Coronary artery (tissue), 2 donors: ENCODE measurements around the gene PBX4.

Source experiments
- DNase-seq: peaks from one replicate; pipeline ENCODE4 v3.0.0-alpha.2; 2017; ENCODE audit warnings: low spot score
- H3K27ac ChIP-seq, 2 donors: fragments of 200-600 bp; sonication (generic); one replicate each; pipeline ENCODE4 v1.5.1; 2016 to 2019
- H3K4me3 ChIP-seq: fragments of 200-600 bp; sonication (generic); 2 replicates; pipeline ENCODE4 v1.5.1; 2016; ENCODE audit warnings: mild to moderate bottlenecking, moderate library complexity
- TF ChIP-seq, protein P1 (sequence below): fragments of 200-600 bp; sonication (generic); IDR thresholded peaks from one replicate; pipeline ENCODE4 v1.5.1; 2019; ENCODE audit warnings: antibody characterized with exemption

PBX4 gene

DNA sequence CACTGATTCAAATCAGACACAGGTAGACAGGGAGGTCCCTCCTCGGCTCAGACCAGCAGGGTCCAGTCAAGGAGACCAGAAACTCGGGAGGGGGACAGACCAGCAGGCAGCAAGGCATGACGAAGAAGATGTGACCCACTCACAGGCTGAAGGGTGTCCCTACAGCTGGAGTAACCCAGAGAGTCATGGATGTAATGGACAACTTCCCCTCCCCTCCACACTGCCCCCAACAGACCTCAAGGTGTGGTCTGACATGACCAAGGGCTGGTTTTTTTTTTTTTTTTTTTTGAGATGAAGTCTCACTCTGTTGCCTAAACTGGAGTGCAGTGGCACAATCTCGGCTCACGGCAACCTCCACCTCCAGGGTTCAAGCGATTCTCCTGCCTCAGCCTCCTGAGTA is 34.1 kb downstream of the PBX4 start:
- no peak for DNase-seq
- H3K27ac ChIP-seq = no peak overlapping the region
- no peak overlapping the region for H3K4me3 ChIP-seq
- TF ChIP-seq, protein P1, sequence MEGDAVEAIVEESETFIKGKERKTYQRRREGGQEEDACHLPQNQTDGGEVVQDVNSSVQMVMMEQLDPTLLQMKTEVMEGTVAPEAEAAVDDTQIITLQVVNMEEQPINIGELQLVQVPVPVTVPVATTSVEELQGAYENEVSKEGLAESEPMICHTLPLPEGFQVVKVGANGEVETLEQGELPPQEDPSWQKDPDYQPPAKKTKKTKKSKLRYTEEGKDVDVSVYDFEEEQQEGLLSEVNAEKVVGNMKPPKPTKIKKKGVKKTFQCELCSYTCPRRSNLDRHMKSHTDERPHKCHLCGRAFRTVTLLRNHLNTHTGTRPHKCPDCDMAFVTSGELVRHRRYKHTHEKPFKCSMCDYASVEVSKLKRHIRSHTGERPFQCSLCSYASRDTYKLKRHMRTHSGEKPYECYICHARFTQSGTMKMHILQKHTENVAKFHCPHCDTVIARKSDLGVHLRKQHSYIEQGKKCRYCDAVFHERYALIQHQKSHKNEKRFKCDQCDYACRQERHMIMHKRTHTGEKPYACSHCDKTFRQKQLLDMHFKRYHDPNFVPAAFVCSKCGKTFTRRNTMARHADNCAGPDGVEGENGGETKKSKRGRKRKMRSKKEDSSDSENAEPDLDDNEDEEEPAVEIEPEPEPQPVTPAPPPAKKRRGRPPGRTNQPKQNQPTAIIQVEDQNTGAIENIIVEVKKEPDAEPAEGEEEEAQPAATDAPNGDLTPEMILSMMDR = no peak

DNA sequence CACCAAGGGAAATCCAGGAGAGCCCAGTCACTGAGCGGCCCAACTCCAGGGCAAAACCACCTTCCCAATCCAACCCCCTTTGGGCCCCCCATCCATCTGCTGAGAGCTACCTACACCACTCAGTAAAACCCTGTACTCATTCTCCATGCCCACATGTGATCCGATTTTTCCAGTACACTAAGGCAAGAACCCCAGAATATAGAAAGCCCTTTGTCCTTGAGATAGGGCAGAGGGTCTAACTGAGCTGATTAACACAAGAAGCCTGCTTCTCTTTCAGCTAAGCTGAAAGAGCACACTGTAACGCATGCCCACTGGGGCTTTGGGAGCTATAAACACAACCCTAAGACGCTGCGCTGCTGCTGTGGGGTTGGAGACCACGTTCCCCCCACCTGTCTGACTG is 36.0 kb downstream of the PBX4 start:
- TF ChIP-seq, protein P1 = no peak
- Histone ChIP-seq H3K4me3 (no peak overlapping the region), H3K27ac (no peak overlapping the region)
- no peak for DNase-seq

DNA sequence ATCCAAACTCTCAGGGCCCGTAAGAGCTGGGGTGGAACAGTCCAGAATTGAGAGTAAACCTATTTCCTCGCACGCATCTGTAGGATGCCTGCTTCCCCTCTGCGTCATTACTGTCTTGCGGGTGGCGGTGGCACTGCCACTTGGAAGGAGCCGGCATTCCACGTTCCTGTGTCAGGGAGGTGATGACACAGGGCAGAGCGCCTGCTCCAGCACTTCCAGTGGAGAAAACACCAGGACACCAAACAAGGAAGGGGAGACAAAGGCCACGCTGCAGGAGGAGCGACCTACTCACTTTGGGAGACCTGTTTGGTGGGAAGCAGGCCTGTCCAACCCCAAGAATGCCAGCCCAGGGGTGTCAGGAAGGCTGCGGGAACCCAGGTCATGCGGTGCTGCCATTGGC is 37.1 kb downstream of the PBX4 start:
- Histone ChIP-seq H3K27ac (no peak overlapping the region), H3K4me3 (no peak overlapping the region)
- no peak for DNase-seq
- TF ChIP-seq, protein P1 = no peak

DNA sequence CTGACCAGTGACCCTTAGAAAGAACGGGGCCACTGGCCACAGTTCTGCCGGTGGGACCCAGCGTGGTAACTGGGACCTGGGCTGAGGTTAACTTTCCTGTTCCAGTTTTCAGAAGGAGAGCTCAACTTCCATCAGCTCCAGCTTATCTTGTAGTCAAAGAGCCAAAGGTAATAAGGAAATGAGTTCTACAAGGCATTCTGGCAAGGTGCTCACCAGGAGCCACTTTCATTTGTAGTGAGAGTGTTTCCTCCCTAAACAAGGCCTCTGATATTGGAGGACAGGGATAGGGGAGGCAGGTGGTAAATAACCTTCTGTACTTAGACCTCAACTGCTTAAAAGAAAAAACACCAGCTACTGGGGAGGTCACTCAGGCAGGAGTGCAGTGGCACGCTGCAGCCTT is 38.1 kb downstream of the PBX4 start:
- TF ChIP-seq, protein P1 = no peak
- Histone ChIP-seq H3K4me3 (no peak overlapping the region), H3K27ac (no peak overlapping the region)
- no peak for DNase-seq

DNA sequence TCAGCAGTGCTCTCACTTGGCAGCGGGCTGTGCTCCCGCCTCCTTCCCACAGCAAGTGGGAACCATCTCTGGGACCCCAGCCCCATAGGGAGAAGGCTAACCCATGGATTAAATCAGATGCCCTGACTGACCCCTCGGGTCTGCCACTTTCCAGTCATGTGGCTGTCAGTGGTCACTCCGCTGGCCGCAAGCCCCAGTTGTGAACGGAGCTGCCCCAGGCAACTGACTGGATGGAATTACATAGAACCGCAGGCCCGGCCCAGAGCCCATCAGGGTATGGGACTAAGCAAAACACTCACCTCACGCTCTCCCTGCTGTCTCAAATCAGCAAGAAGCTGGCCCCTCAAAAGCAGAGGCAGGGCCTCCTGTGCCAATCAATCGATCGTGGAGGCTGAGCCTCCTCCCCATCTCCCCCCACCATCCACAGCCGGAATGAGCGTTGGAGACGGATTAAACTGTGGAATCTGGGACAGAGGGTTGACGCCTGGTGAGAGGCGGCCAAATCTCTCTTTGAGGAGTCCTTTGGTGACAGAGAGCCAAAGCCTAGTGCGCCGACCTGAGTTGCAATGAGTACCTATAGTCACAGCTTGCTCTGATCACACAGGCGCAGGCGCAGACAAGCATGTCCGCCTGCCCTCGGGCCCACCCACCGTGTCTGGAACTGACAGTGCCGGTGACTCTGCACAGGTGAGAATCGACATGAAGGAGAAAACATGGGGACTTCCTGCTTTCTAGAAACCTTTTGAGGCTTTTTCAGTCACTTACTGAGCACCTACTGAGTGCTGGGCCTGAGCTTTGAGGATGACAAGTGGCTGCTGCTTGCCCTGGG is 38.7 kb downstream of the PBX4 start:
- Histone ChIP-seq H3K27ac (no peak overlapping the region), H3K4me3 (no peak overlapping the region)
- DNase-seq = no peak
- TF ChIP-seq, protein P1 = no peak

DNA sequence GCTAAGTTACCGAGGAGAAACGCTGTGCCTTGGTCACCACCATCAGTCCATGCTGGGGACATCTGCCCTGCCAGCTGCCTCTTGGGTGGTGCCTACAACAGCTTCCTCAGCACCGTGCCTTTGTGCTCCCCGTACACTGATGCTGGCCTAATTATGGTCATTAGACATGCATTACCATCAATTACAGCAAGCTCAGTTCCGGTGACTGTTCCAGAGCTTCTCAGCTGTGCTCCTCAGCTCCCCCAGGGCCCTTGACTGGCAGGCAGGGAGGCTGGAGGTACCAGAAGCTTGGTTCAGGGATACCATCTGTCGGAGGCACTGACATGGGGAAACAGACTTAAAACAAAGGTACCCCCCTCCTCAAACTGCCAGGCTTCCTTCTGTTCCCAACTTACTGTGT is 40.2 kb downstream of the PBX4 start:
- no peak overlapping the region for H3K27ac ChIP-seq
- TF ChIP-seq, protein P1 = no peak
- H3K4me3 ChIP-seq = no peak overlapping the region
- DNase-seq = no peak

DNA sequence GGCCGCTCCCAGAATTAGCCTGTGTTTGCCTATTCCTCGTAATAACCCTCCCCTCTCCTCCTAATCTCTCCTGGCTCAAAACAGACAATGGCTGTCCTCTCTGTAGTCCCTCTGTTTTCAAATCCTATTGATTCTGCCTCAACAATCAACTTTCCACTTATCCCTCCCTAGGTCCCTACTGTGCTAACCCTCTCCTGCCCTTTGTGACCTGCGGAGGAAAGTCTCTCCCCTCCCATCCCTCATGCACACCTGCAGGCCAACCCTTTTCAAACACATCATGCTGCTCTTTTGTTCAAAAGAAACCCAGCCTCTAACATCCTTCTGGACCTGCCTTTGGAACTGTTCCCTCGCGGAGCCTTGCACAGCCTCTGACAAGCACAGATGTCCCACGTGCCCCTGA is 43.1 kb downstream of the PBX4 start:
- TF ChIP-seq, protein P1 = no peak
- Histone ChIP-seq H3K4me3 (no peak overlapping the region), H3K27ac (no peak overlapping the region)
- no peak for DNase-seq
